HL-60 (cell line): ENCODE measurements around the gene TMBIM6.
A peak's percentile ranks its signal among the peaks of the same experiment; 100 is the strongest.

Experiments
- DNase-seq, 2 experiments: peaks; one replicate each; pipeline ENCODE4 v3.0.0-alpha.2; 2010 to 2020; ENCODE audit warnings: low read depth in 1 of 2, low spot score in 1 of 2
- H3K27ac ChIP-seq: fragments of 250-450 bp; sonication (Bioruptor Pico); replicated peaks from 2 replicates; pipeline ENCODE4 v1.5.1; 2020; ENCODE audit warnings: mild to moderate bottlenecking, moderate library complexity
- H3K27me3 ChIP-seq: fragments of 250-450 bp; sonication (Bioruptor Pico); 2 replicates; pipeline ENCODE4 v1.5.1; 2021; ENCODE audit warnings: mild to moderate bottlenecking, moderate library complexity; ENCODE audit not compliant: insufficient read depth, poor library complexity, severe bottlenecking
- H3K4me3 ChIP-seq: replicated peaks from 2 replicates; pipeline ENCODE4 v1.5.1; 2011; ENCODE audit warnings: mild to moderate bottlenecking, control low read depth, low read length; ENCODE audit not compliant: insufficient read depth
- GABPA ChIP-seq: IDR thresholded peaks from 2 replicates; pipeline ENCODE4 v1.6.1; 2012; ENCODE audit warnings: low read depth
- POLR2AphosphoS5 ChIP-seq: IDR thresholded peaks from 2 replicates; pipeline ENCODE4 v1.6.1; 2012; ENCODE audit warnings: low read depth
- SPI1 ChIP-seq: IDR thresholded peaks from 2 replicates; pipeline ENCODE4 v1.6.1; 2012; ENCODE audit warnings: low read depth, mild to moderate bottlenecking, borderline replicate concordance
- TF ChIP-seq, protein P1 (sequence below): IDR thresholded peaks from 2 replicates; pipeline ENCODE4 v1.6.1; 2012; ENCODE audit warnings: low read depth; ENCODE audit not compliant: insufficient replicate concordance
- TF ChIP-seq, protein P2 (sequence below): IDR thresholded peaks from one replicate; pipeline ENCODE4 v1.5.1; 2011; ENCODE audit warnings: low read length, control low read depth, inconsistent platforms; ENCODE audit not compliant: insufficient read depth

Gene TMBIM6

DNA sequence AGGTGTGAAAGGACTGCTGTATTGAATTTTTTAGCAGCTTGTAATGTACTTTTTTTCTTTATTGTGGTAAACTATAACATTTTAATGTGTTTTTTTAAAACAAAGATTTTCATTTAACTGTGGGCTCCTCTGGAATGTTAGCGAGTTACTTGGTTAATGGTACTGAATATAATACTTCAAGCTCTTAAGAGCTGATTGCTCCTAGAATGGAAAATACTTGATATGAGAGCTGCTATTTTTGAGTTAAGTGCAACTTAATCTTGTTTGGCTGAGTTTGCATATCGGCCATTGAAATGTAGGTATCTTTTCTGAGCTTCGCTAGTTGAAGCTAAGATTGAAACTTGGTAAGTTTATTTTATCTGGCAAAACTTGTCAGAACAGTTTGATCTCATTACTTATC is 7.4 kb downstream of the TMBIM6 start:
- TF ChIP-seq, protein P1, sequence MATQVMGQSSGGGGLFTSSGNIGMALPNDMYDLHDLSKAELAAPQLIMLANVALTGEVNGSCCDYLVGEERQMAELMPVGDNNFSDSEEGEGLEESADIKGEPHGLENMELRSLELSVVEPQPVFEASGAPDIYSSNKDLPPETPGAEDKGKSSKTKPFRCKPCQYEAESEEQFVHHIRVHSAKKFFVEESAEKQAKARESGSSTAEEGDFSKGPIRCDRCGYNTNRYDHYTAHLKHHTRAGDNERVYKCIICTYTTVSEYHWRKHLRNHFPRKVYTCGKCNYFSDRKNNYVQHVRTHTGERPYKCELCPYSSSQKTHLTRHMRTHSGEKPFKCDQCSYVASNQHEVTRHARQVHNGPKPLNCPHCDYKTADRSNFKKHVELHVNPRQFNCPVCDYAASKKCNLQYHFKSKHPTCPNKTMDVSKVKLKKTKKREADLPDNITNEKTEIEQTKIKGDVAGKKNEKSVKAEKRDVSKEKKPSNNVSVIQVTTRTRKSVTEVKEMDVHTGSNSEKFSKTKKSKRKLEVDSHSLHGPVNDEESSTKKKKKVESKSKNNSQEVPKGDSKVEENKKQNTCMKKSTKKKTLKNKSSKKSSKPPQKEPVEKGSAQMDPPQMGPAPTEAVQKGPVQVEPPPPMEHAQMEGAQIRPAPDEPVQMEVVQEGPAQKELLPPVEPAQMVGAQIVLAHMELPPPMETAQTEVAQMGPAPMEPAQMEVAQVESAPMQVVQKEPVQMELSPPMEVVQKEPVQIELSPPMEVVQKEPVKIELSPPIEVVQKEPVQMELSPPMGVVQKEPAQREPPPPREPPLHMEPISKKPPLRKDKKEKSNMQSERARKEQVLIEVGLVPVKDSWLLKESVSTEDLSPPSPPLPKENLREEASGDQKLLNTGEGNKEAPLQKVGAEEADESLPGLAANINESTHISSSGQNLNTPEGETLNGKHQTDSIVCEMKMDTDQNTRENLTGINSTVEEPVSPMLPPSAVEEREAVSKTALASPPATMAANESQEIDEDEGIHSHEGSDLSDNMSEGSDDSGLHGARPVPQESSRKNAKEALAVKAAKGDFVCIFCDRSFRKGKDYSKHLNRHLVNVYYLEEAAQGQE: no peak
- TF ChIP-seq POLR2AphosphoS5 (no peak), GABPA (no peak), SPI1 (no peak)
- TF ChIP-seq, protein P2, sequence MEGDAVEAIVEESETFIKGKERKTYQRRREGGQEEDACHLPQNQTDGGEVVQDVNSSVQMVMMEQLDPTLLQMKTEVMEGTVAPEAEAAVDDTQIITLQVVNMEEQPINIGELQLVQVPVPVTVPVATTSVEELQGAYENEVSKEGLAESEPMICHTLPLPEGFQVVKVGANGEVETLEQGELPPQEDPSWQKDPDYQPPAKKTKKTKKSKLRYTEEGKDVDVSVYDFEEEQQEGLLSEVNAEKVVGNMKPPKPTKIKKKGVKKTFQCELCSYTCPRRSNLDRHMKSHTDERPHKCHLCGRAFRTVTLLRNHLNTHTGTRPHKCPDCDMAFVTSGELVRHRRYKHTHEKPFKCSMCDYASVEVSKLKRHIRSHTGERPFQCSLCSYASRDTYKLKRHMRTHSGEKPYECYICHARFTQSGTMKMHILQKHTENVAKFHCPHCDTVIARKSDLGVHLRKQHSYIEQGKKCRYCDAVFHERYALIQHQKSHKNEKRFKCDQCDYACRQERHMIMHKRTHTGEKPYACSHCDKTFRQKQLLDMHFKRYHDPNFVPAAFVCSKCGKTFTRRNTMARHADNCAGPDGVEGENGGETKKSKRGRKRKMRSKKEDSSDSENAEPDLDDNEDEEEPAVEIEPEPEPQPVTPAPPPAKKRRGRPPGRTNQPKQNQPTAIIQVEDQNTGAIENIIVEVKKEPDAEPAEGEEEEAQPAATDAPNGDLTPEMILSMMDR: no peak

DNA sequence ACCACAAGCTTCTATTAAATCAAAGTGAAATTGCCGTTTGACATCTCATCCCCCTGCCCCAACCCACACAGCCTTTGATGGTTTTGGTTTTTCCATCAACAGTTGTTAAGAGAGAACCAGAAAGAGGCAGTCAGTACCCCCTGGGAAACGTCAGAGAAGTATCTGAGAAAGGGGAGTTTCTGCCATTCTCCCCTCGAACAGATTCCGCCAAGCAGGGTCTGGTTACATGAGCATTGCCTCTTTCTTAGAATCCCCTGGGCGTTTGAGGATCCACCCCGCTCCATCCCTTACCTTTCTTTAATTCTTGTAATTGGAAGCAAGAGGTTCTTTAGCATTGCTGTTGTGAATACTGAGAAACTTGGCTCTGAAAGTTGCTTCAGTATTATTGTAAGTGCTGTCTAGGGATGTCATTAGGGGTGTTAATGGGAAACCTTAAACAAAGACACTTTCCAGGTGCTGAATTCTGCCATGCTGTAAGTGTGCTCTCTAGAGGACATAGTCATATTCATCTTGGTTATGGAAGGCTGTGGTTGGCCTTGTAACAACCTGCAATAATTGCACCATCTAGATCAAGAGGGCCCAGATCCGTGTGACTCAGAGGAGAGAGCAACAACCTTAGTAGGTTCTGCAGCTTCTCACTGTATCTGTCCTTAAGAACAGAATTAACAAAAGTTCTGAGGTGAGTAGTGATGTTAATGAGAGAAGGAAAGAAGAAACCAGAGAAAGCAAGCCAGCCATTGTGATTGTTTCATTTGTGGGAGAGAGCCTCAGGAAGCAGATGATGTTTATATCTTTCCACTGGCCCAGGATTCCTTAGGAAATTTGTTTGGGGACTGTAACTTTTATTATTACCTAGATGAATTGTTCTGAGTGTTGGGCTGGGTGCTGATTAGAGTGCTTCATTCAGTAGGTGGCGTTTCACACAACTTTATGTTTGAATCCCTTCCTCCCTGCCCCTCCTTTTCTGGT is 9.0 kb downstream of the TMBIM6 start:
- TF ChIP-seq SPI1: no peak
- TF ChIP-seq, protein P1: peak; percentile 62
- peak; percentile 67 to 84 for DNase-seq
- H3K27ac ChIP-seq: peak overlapping the region; percentile 30
- no peaks in the 10 kb centered on the region for H3K27me3 ChIP-seq
- H3K4me3 ChIP-seq: no peak overlapping the region

More for the DNA sequence above, 7.4 kb downstream of the TMBIM6 start:
- Histone ChIP-seq H3K27me3 (no peaks in the 10 kb centered on the region), H3K4me3 (no peak overlapping the region), H3K27ac (no peak overlapping the region)
- DNase-seq: no peak

DNA sequence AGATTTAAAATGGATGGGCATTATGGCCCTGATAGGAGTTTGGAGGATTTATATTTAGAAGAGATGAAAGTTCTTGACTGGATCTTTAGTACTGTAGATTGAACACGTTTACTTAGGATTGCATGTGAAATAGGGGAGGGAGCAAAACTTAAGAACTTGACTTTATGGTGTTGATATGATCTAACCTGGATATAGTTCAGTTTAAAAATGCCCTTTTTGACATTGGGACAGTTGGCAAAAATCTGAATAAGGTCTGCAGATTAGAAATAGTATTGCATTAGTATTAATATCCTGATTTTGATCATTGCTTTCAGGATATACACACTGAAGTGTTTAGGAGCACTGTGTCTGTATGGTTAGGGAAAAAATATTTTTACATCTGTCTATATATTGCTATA is 9.6 kb downstream of the TMBIM6 start:
- DNase-seq: no peak
- Histone ChIP-seq H3K4me3 (no peak overlapping the region), H3K27ac (peak overlapping the region; percentile 30), H3K27me3 (no peaks in the 10 kb centered on the region)
- TF ChIP-seq GABPA (no peak), SPI1 (no peak), POLR2AphosphoS5 (no peak)
- TF ChIP-seq, protein P1: no peak
- TF ChIP-seq, protein P2: no peak
